GM19025 (cell line): ENCODE results near the gene MED14.
A peak's percentile ranks its signal among the peaks of the same experiment; 100 is the strongest.
"Not testable (repeated sequence)": the region's sequence is repeated elsewhere in the genome, so short reads cannot be mapped to it uniquely, and the experiment has no call there.

ENCODE experiments used
- ATAC-seq: cut with Tn5 transposase; IDR thresholded peaks from one replicate; pipeline ENCODE4 v1.9.1; 2021; ENCODE audit warnings: mild to moderate bottlenecking, low read depth, moderate library complexity; ENCODE audit not compliant: unreplicated experiment

The MED14 gene

DNA sequence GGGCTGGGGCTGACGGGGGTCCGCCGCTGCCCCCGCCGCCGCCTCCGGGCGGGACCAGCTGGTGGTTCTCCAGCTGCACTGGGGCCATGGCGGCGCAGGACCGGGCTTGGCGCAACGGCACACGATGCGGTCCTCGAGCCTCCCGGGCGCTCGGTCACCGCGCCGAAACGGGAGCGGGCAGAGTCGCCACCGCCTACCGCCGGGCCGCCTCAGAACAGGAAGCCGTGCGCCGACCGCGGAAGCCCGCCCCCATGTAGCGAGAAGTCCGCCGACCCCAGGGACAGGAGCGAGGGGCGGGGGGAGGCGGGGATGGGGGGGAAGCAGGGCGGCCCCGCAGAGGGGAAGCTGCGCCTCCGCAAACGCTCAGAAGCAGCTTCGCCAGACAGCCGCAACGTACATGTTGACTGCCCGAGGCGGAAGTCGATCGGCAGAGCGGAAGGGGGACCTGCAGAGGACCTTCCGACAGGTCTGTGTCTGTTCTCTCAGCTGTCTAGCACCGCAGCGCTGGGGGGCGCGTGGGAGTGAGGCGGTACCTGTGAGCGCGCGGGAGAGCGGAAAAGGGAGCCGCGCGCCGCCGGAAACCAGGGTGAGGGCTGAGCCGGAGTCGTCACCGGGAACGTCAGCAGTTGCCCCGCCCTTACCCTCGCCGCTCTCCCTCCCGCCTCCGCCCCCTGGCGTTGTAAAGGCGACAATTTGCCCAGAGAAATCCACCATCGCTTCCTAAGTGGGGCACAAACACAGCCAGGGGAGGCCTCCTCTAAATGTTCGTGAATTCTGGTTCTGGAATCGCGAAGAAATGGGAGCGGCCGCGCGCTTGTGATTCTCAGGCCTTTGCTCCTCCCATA is at the start of gene MED14:
MED14 (minus strand) TSS at position 218 of the 845 bp plus-strand sequence; CDS start at position 88, 130 bp downstream.
- peak; percentile 92 for ATAC-seq

DNA sequence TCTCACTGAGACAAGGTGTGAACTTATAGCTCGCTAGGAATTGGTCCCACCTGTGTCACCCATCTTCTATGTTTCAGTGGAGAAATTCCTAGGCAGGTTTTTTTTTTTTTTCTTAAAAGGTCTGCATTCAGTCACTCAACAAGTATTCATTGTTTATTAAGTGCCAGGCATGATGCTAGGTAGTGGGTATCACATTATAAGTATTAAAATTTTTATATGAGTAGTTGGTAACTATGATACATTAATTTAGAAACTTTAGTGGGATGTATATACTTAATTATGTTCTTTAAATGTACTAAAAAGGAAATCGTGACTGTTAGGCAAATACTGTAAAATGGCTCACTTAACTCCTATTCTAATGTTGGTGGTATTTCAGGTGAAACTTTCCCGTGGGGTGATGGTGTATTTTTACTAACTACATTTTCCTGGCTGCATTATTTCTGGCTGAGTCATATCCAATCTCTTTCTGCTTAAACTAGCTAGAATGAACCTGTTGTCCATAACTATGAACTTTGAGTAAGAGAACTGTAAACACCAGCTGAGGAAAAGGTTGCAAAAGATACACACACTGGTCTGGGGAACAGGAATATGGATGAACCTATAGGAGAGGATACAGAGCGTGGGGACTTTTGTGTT is 49.3 kb upstream of the MED14 start:
- no peak for ATAC-seq

GRCh38 chrX:40782644-40783259 is 47.4 kb upstream of the MED14 start:
- ATAC-seq, result not testable (repeated sequence)

DNA sequence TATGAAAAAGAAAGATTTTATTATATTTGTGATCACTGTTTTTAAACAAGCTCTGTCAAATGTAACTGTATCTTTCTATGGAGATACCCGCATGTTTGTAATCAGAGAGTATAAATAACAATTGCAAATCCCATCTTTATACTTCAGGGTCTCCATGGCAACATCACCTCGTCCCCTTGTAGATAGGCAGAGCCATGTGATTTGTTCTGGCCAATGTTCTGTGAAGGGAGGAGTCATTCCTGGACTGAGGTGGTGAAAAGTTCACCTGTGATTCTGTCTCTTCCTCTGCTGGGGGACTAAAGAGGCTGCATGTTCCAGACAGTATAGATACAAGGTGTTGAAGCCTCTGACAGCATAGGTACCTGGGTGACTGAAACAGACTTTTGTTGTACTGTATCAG is 45.6 kb upstream of the MED14 start:
- ATAC-seq, result no peak

DNA sequence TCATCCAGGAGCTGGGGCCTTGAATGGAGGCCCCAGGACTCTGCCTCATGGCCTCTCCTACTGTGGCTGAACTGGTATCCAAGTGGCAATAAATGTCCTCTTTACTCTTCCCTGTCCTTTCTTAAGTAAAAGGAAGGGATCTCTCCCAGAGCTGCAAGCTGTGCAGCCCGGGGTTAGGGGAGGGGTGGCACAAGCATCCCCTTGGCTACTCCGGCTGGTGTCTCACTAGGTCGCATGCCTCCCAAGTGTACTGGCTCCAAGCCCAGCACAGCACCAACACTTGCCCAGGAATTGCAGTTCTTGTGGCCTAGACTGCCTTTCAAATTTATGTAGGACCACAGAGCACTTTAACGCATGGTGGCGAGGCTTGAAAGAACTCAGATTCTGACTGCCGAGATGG is 44.7 kb upstream of the MED14 start:
- ATAC-seq, result no peak

DNA sequence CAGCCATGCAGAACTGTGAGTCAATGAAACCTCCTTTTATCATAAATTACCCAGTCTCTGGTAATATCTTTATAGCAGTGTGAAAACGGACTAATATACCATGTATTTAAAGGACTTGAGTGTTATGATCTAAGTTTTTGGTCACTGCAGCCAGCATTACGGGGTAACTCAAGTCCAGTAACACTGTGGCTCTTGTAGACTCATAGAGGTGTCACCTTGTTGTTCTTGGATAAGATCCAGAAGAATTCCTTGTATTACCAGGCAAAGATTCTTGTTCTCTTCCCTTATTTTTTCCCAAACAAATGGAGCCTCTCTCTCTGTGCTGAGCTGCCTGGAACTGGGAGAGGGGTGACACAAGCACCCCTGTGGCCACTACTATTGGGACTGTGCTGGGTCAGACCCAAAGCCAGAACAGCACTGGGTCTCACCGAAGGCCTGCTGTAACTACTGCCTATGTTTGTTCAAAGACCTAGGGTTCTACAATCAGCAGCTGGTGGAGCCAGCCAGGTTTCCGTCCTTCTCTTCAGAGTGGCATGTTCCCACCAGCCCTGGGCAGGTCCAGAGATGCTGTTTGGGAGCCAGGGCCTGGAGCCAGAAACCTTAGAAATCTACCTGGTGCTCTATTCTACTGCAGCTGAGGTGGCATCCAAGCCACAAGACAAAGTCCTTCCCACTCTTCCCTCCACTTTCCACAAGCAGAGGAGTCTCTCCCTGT is 43.7 kb upstream of the MED14 start:
- no peak for ATAC-seq

DNA sequence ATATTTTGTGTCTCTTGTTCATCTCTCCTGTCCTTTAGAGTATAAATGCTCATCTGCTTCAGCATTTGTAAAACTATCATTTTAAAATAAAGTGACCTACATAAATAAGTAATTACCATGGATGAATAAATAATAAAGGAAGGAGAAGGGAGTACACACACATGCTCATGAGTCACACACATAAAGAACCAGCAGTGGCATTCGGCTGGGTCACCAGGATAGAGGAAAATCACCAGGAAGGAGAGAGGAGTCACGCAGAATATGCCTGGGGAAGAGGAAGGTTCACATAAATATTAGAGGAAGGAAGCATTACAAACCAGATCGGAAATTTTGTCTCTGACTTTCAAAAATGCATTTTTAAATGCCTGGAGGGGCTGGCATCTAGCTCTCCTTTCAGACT is 38.5 kb upstream of the MED14 start:
- ATAC-seq, result no peak

DNA sequence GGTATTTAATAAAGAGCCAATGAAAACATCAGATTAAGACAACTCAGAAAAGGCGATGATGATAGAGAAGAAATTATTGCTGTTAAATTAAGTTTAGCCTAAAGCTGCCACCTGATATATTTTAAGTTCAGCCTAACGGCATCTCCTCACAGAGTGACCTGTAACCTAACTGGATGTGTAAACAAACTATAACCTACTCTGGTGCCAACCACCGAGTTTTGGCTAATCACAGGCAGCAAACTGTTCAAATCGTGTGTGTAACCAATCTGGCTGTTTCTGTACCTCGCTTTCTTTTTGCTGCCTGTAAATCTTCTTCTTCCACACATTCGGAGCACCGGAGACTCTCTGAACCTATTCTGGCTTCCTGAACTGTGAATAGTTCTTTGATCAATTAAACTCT is 37.8 kb upstream of the MED14 start:
- ATAC-seq, result no peak

- no peak for ATAC-seq
These were observed 36.9 kb upstream of the MED14 start for GRCh38 chrX:40772290-40772689.

DNA sequence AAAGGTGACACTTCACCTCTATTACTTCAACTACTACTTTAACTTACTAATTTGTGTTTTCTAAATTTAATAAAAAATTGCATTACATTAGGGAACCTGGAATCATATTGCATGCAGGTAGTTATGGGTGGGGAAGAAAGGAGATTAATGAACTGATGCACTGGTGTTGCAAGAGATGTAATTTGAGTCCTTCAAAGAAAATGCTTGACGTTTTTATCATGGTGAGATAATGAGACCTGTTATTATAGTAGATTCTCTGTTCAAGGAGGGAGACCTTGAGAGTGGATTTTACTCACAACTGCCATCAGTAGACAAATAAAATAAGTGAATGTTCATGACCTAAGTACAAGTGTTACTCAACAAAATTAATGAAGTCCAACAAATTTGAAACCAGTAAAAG is 26.4 kb upstream of the MED14 start:
- no peak for ATAC-seq

DNA sequence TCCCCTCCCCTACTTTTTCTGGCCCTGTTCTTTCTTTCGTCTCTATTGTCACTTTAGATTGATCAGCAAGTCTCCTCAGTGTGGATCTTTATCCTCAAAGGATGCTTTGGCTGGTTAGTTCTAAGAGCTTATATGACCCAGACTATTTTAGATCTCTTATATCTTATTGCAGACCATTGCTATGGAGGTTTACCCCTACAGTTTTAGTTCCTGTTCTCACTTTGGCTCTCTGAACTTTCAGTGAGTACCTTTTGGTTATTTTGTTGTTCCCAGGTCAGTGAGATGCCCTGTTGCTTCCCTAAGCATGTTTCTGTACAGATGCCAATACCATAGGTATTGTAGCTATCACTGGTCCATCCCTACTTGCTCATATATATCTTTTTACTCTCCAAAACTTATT is 24.0 kb upstream of the MED14 start:
- no peak for ATAC-seq

- no peak for ATAC-seq
These were observed 21.7 kb upstream of the MED14 start for GRCh38 chrX:40757058-40757457.

GRCh38 chrX:40755291-40756249 is 20.2 kb upstream of the MED14 start:
- no peak for ATAC-seq

- ATAC-seq, result peak; percentile 55
These were observed 14.5 kb upstream of the MED14 start for GRCh38 chrX:40749681-40750494.

DNA sequence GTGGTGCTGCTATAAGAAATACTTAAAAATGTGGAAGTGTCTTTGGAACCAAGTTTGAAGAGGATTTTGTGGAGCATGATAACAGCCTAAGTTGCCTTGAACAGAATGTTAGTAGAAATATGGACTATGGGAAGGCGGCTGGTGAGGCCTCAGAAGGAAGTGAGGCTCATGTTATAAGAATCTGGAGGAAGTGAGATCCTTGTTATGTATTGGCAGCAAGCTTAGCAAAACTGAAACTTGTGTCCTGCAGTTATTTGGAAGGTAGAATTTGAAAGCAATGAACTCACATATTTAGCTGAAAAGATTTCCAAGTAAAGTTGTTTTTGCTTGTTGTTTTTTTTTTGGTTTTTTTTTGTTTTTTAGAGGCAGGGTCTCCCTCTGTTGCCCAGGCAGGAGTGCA is 13.6 kb upstream of the MED14 start:
- ATAC-seq, result no peak

GRCh38 chrX:40746521-40746920 is 11.2 kb upstream of the MED14 start:
- ATAC-seq, result no peak

- no peak for ATAC-seq
These were observed 796 bp upstream of the MED14 start for GRCh38 chrX:40736170-40736505.

DNA sequence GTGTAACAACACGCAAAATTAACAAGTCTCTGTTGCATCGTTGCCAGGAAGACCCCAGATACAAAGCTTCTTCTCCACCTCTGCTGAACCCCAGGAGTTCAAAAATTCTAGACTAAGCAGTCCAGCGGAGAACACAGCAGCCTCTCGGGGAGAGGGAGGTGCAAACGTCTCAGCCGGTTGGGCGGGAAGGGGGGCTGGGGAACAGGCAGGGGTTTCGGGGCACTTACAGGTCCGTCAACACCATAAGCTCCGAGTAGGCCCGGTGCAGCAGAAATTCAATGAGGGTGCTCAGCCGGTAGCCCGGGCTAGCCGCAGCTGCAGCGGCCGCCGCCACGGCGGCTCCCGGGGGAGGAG is 394 bp downstream of the MED14 start:
- no peak for ATAC-seq

- ATAC-seq, result no peak
These were observed 1.6 kb downstream of the MED14 start for GRCh38 chrX:40733706-40734105.
